ENCODE results near the gene YWHAG.

DNA sequence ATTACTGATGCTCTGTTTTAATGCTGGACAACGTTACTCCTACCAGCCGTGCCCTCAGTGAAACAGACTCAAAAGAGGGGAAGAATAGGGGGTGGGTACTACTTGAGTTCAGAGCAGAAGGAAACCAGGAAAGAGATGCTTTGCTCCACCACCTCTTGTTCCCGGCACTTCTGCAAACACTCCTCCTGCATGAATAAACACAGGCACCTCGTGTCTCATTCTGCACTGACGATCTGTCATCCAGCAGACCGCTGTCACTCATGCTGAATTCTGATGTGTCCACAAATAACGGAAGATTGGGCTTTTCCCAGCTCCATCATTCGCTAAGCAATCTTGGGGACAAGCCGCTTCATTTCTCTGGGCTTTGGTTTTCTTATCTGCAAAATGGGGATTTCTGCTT is 26.7 kb downstream of the YWHAG start:
- TF ChIP-seq CREB1 (IDR thresholded peaks at IDR 0.05; ENCODE audit: low read depth) (no peak), FOXM1 (IDR thresholded peaks at IDR 0.05; ENCODE audit: borderline replicate concordance, low read depth) (no peak), EP300 (IDR thresholded peaks at IDR 0.05; ENCODE audit: borderline replicate concordance) (no peak), TAF1 (IDR thresholded peaks at IDR 0.05; ENCODE audit: low read depth) (no peak), TCF12 (IDR thresholded peaks at IDR 0.05; ENCODE audit: low read depth) (no peak), YY1 (IDR thresholded peaks at IDR 0.05; ENCODE audit: low read depth) (no peak)
- TF ChIP-seq, protein P1, sequence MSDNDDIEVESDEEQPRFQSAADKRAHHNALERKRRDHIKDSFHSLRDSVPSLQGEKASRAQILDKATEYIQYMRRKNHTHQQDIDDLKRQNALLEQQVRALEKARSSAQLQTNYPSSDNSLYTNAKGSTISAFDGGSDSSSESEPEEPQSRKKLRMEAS (IDR thresholded peaks at IDR 0.05) = no peak
- TF ChIP-seq, protein P2, sequence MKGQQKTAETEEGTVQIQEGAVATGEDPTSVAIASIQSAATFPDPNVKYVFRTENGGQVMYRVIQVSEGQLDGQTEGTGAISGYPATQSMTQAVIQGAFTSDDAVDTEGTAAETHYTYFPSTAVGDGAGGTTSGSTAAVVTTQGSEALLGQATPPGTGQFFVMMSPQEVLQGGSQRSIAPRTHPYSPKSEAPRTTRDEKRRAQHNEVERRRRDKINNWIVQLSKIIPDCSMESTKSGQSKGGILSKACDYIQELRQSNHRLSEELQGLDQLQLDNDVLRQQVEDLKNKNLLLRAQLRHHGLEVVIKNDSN (IDR thresholded peaks at IDR 0.05) = no peak
